IMR-90 (cell line): ENCODE data around the gene NMT1. TPM values are rescaled to one million over a fixed set of nuclear protein-coding genes. Genes with fewer than 3 reads are reported as not detected.

Experiments
- ATAC-seq: fragments of 200-7000 bp; cut with Tn5 transposase; 2 replicates; pipeline ENCODE4 v1.9.1; 2020; ENCODE audit warnings: low read depth, mild to moderate bottlenecking, moderate library complexity
- BruUV-seq: library from RNA; stranded (reverse); fragments of 400-500 nt; replicated peaks from 2 replicates; lab custom pipeline; 2021; lab: Mats Ljungman, UMichigan
- CTCF ChIA-PET: fragments of 300-600 bp; formaldehyde crosslinking; extraction: SDS; loops from one replicate; lab custom pipeline; 2021; ENCODE audit warnings: antibody characterized with exemption; lab: Yijun Ruan, JAX
- POLR2A ChIA-PET: fragments of 300-600 bp; sonication (Branson Sonifier 250); formaldehyde crosslinking; loops from one replicate; lab custom pipeline; 2022; ENCODE audit warnings: antibody characterized with exemption; ENCODE audit not compliant: unreplicated experiment; lab: Charles Lee
- DNase-seq: peaks from one replicate; pipeline ENCODE4 v3.0.0; 2013
- H2AFZ ChIP-seq: replicated peaks from 2 replicates; pipeline ENCODE3; 2013; ENCODE audit warnings: low read length, mild to moderate bottlenecking; ENCODE audit not compliant: poor library complexity
- H2AK5ac ChIP-seq: 2 replicates; pipeline ENCODE4 v1.6.1; 2013; ENCODE audit warnings: low read depth, low read length, inconsistent platforms
- H2AK9ac ChIP-seq: replicated peaks from 2 replicates; pipeline ENCODE3; 2013; ENCODE audit warnings: mild to moderate bottlenecking, low read depth, low read length, moderate library complexity; ENCODE audit not compliant: poor library complexity
- H2BK120ac ChIP-seq: 2 replicates; pipeline ENCODE4 v1.6.1; 2013; ENCODE audit warnings: low read depth, low read length, inconsistent platforms
- H2BK15ac ChIP-seq: 3 replicates; pipeline ENCODE4 v1.6.1; 2013; ENCODE audit warnings: low read depth, low read length, inconsistent platforms
- H2BK20ac ChIP-seq: 2 replicates; pipeline ENCODE4 v1.6.1; 2013; ENCODE audit warnings: low read depth, mild to moderate bottlenecking, inconsistent platforms, low read length, moderate library complexity
- H2BK5ac ChIP-seq: 2 replicates; pipeline ENCODE4 v1.6.1; 2013; ENCODE audit warnings: mild to moderate bottlenecking, low read depth, low read length, inconsistent platforms; ENCODE audit not compliant: poor library complexity, severe bottlenecking
- H3K14ac ChIP-seq: replicated peaks from 2 replicates; pipeline ENCODE4 v1.6.1; 2013; ENCODE audit warnings: low read depth, low read length, inconsistent platforms
- H3K18ac ChIP-seq: 2 replicates; pipeline ENCODE4 v1.6.1; 2013; ENCODE audit warnings: low read depth, low read length, control low read depth
- H3K23ac ChIP-seq: 2 replicates; pipeline ENCODE4 v1.6.1; 2013; ENCODE audit warnings: low read depth, low read length, inconsistent platforms
- H3K27ac ChIP-seq: 2 replicates; pipeline ENCODE4 v1.5.1; 2013; ENCODE audit warnings: mild to moderate bottlenecking, control low read depth, low read length; ENCODE audit not compliant: insufficient read depth
- H3K27me3 ChIP-seq: 2 replicates; pipeline ENCODE4 v1.6.1; 2013; ENCODE audit warnings: low read length; ENCODE audit not compliant: control insufficient read depth, insufficient read depth
- H3K36me3 ChIP-seq: 2 replicates; pipeline ENCODE4 v1.6.1; 2013; ENCODE audit warnings: low read length, mixed read lengths; ENCODE audit not compliant: control insufficient read depth, insufficient read depth
- H3K4ac ChIP-seq: 2 replicates; pipeline ENCODE4 v1.6.1; 2013; ENCODE audit warnings: low read depth, low read length, inconsistent platforms
- H3K4me1 ChIP-seq: 2 replicates; pipeline ENCODE4 v1.6.1; 2013; ENCODE audit warnings: low read length, mixed read lengths; ENCODE audit not compliant: control insufficient read depth, insufficient read depth
- H3K4me2 ChIP-seq: 2 replicates; pipeline ENCODE4 v1.6.1; 2013; ENCODE audit warnings: low read depth, mild to moderate bottlenecking, control low read depth, low read length, moderate library complexity
- H3K4me3 ChIP-seq: 2 replicates; pipeline ENCODE4 v1.5.1; 2013; ENCODE audit warnings: low read depth, mild to moderate bottlenecking, control low read depth, low read length, moderate library complexity; ENCODE audit not compliant: insufficient read depth
- H3K56ac ChIP-seq: 2 replicates; pipeline ENCODE4 v1.6.1; 2013; ENCODE audit warnings: low read length, inconsistent platforms; ENCODE audit not compliant: insufficient read depth; ENCODE audit errors: extremely low read depth
- H3K79me1 ChIP-seq, 2 experiments: 2 replicates each; pipeline ENCODE4 v1.6.1; 2013; ENCODE audit warnings: low read length in 2 of 2, inconsistent platforms in 1 of 2, low read depth in 1 of 2
- H3K9ac ChIP-seq: 2 replicates; pipeline ENCODE4 v1.6.1; 2013; ENCODE audit warnings: low read depth, low read length, control low read depth
- H3K9me1 ChIP-seq: 2 replicates; pipeline ENCODE4 v1.6.1; 2013; ENCODE audit warnings: low read length, inconsistent platforms; ENCODE audit not compliant: insufficient read depth
- H3K9me3 ChIP-seq: 2 replicates; pipeline ENCODE4 v1.6.1; 2013; ENCODE audit warnings: low read length; ENCODE audit not compliant: control insufficient read depth, insufficient read depth
- H4K20me1 ChIP-seq: 2 replicates; pipeline ENCODE4 v1.6.1; 2013; ENCODE audit warnings: low read length, inconsistent platforms; ENCODE audit not compliant: insufficient read depth
- H4K5ac ChIP-seq: 2 replicates; pipeline ENCODE4 v1.6.1; 2013; ENCODE audit warnings: mild to moderate bottlenecking, low read depth, low read length, control low read depth
- H4K8ac ChIP-seq, 2 experiments: 2 replicates each; pipeline ENCODE4 v1.6.1; 2013; ENCODE audit warnings: low read depth in 2 of 2, low read length in 2 of 2, control low read depth in 1 of 2, inconsistent platforms in 1 of 2
- H4K91ac ChIP-seq: 2 replicates; pipeline ENCODE4 v1.6.1; 2013; ENCODE audit warnings: low read depth, low read length, inconsistent platforms; ENCODE audit not compliant: insufficient read depth
- BHLHE40 ChIP-seq: fragments of 150-350 bp; IDR thresholded peaks from 2 replicates; pipeline ENCODE4 v1.6.1; 2016; ENCODE audit warnings: mild to moderate bottlenecking, low read depth, low read length
- CHD1 ChIP-seq: IDR thresholded peaks from 2 replicates; pipeline ENCODE4 v1.6.1; 2012; ENCODE audit warnings: low read depth, low read length, improper control_type of control experiment
- CTCF ChIP-seq: conservative IDR thresholded peaks from 2 replicates; pipeline ENCODE4 v1.5.1; 2012; ENCODE audit warnings: mild to moderate bottlenecking, low read depth, low read length, improper control_type of control experiment
- FOS ChIP-seq: fragments of 150-350 bp; IDR thresholded peaks from 2 replicates; pipeline ENCODE4 v1.6.1; 2016; ENCODE audit warnings: low read depth, low read length
- MAFK ChIP-seq: IDR thresholded peaks from 2 replicates; pipeline ENCODE4 v1.6.1; 2012; ENCODE audit warnings: low read depth, low read length, improper control_type of control experiment
- MAZ ChIP-seq: IDR thresholded peaks from 2 replicates; pipeline ENCODE4 v1.6.1; 2012; ENCODE audit warnings: low read depth, mild to moderate bottlenecking, low read length, improper control_type of control experiment, moderate library complexity, borderline replicate concordance
- MXI1 ChIP-seq: IDR thresholded peaks from 2 replicates; pipeline ENCODE4 v1.6.1; 2012; ENCODE audit warnings: low read depth, mild to moderate bottlenecking, low read length, moderate library complexity, borderline replicate concordance
- NFE2L2 ChIP-seq: fragments of 150-350 bp; IDR thresholded peaks from 2 replicates; pipeline ENCODE4 v1.6.1; 2016; ENCODE audit warnings: low read depth, mild to moderate bottlenecking, low read length
- POLR2A ChIP-seq: IDR thresholded peaks from 2 replicates; pipeline ENCODE4 v1.6.1; 2012; ENCODE audit warnings: mild to moderate bottlenecking, low read depth, low read length
- RAD21 ChIP-seq: IDR thresholded peaks from 2 replicates; pipeline ENCODE4 v1.6.1; 2012; ENCODE audit warnings: low read length, improper control_type of control experiment
- RCOR1 ChIP-seq: IDR thresholded peaks from 2 replicates; pipeline ENCODE4 v1.6.1; 2012; ENCODE audit warnings: mild to moderate bottlenecking, low read length, improper control_type of control experiment; ENCODE audit not compliant: insufficient replicate concordance
- RFX5 ChIP-seq: IDR thresholded peaks from 2 replicates; pipeline ENCODE4 v1.8.0; 2012; ENCODE audit warnings: low read depth, mild to moderate bottlenecking, low read length, moderate library complexity
- SMC3 ChIP-seq: fragments of 150-350 bp; IDR thresholded peaks from 2 replicates; pipeline ENCODE4 v1.6.1; 2016; ENCODE audit warnings: low read depth, mild to moderate bottlenecking, antibody characterized with exemption, low read length, moderate library complexity
- USF2 ChIP-seq: fragments of 150-350 bp; IDR thresholded peaks from 2 replicates; pipeline ENCODE4 v1.6.1; 2017; ENCODE audit warnings: mild to moderate bottlenecking, antibody characterized with exemption, low read length, low read depth
- WGBS, 2 experiments: methylation state at CpG; one replicate each; pipeline versions ENCODE4 v1.1.5 to v1.1.7; 2013; ENCODE audit warnings: missing lambda C conversion rate in 2 of 2; ENCODE audit not compliant: insufficient read length in 1 of 2; ENCODE audit errors: extremely low coverage in 2 of 2; 5-methylcytosine and 5-hydroxymethylcytosine counted together
- dilution Hi-C: fragments of 300-500 bp; cut with HindIII; formaldehyde crosslinking; loops from one replicate; pipeline ENCODE4 v1.14.3; 2018; ENCODE audit warnings: low sequenced_read_pairs; ENCODE audit not compliant: unreplicated experiment
- in situ Hi-C: fragments of 300-500 bp; cut with MboI; formaldehyde crosslinking; loops from 3 replicates; pipeline ENCODE4 v1.14.3; 2019; ENCODE audit warnings: low sequenced_read_pairs, inconsistent platforms, mixed read lengths
- intact Hi-C: fragments of 100-400 bp; cut with micrococcal nuclease; formaldehyde crosslinking; loops from 2 replicates; pipeline ENCODE4 v1.10.0; 2022
- polyA plus RNA-seq, 3 experiments: library from polyadenylated mRNA; depleted of rRNA; stranded (reverse); fragments of >200 nt; gene quantifications; 2 replicates each; pipeline ENCODE4 v1.2.3, GENCODE V29; 2012; ENCODE audit warnings: low replicate concordance in 1 of 3
- total RNA-seq: library from RNA; depleted of rRNA; stranded (reverse); fragments of >200 nt; gene quantifications from 2 replicates; pipeline ENCODE4 v1.2.3, GENCODE V29; 2012

NMT1 gene
- total and polyA plus RNA-seq, 2 of the 4 experiments (the other 2 are of a cell fraction), result 38.0 to 60.6 TPM

GRCh38 chr17:45070001-45070400 lies 8.9 kb downstream of the NMT1 start:
- ATAC-seq (no peak), DNase-seq (no peak)
- in situ Hi-C loops, result no loop called here
- POLR2A ChIA-PET, result interaction anchor here (1.7 kb wide), 1 partner anchor 9 kb away, joined by 7 read pairs; the partner anchor contains the start of gene NMT1
- no peak overlapping the region for H3K4ac ChIP-seq
- H3K9ac ChIP-seq, result no peak overlapping the region
- H3K36me3 ChIP-seq, result peaks cover 20% of the 10 kb centered on the region
- H3K23ac ChIP-seq, result no peak overlapping the region
- H3K18ac ChIP-seq, result no peak overlapping the region
- H3K79me1 ChIP-seq, result peaks cover 28 to 62% of the 10 kb centered on the region in 2 experiments
- no peak overlapping the region for H4K5ac ChIP-seq
- no peak overlapping the region for H2AK9ac ChIP-seq
- no peak overlapping the region for H3K14ac ChIP-seq
- H3K4me1 ChIP-seq, result peaks cover 9% of the 10 kb centered on the region
- no peaks in the 10 kb centered on the region for H3K9me3 ChIP-seq
- H4K8ac ChIP-seq, result no peak overlapping the region
- CTCF ChIA-PET, result no interaction called here
- no peak overlapping the region for H2BK15ac ChIP-seq
- H3K56ac ChIP-seq, result no peak overlapping the region
- H3K4me3 ChIP-seq, result no peak overlapping the region
- no peak overlapping the region for H3K27ac ChIP-seq
- H4K91ac ChIP-seq, result no peak overlapping the region
- peaks cover 12% of the 10 kb centered on the region for H4K20me1 ChIP-seq
- TF ChIP-seq MXI1 (no peak), SMC3 (no peak), BHLHE40 (no peak), MAFK (no peak), RFX5 (no peak), CHD1 (no peak), CTCF (no peak), MAZ (no peak), RCOR1 (no peak), POLR2A (no peak), FOS (no peak), USF2 (no peak), RAD21 (no peak), NFE2L2 (no peak)
- H2BK5ac ChIP-seq, result no peak overlapping the region
- peaks cover 9% of the 10 kb centered on the region for H3K9me1 ChIP-seq
- no TSS peak for BruUV-seq
- intact Hi-C loops, result no loop called here
- H2BK120ac ChIP-seq, result no peak overlapping the region
- H2AK5ac ChIP-seq, result no peak overlapping the region
- 100% methylated on average over 1 of the region's 8 CpGs; no CpG with 5 or more reads in 1 of the 2 experiments for WGBS, 2 experiments
- no peak overlapping the region for H2AFZ ChIP-seq
- dilution Hi-C loops, result no loop called here
- no peaks in the 10 kb centered on the region for H3K27me3 ChIP-seq
- no peak overlapping the region for H3K4me2 ChIP-seq
- H2BK20ac ChIP-seq, result no peak overlapping the region
